Occipital lobe (tissue), 3 donors: ENCODE data around the gene COQ10B. TPM values are rescaled to one million over a fixed set of nuclear protein-coding genes. Genes with fewer than 3 reads are reported as not detected.

Experiments used
- DNase-seq: peaks from one replicate; lab custom pipeline; 2025; lab: John Stamatoyannopoulos, UW
- small RNA-seq: library from RNA; depleted of rRNA; stranded (forward); fragments of <200 nt; gene quantifications from one replicate; pipeline ENCODE3, GENCODE V24; 2014
- total RNA-seq: library from RNA; depleted of rRNA; stranded (reverse); fragments of >200 nt; gene quantifications from one replicate; pipeline ENCODE4 v1.2.3, GENCODE V29; 2014

The COQ10B gene
- total RNA-seq, 1 donor from 2014 or later, result 31.7 TPM

- DNase-seq, result no peak
Observed at GRCh38 chr2:197500503-197501131, 47.3 kb downstream of the COQ10B start.

DNA sequence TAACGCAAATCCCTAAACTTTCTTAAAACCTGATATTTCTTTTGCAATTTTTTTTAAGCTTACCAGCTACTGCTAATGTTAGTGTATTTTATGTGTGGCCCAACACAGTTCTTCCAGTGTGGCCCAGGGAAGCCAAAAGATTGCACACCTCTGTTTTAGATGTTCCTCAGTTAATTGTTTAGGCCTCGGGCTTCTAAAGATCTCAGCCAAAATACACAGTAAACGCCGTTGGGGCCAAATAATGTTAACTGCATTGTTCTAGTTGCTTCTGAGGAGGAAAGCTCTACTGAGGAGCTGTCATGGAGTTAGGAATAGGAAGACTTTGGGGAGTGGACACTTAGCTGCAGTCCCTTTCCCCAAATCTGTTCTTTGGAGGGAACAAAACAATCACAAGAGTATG, 48.8 kb downstream of the COQ10B start:
- DNase-seq, result no peak

GRCh38 chr2:197502685-197503084, 49.3 kb downstream of the COQ10B start:
- DNase-seq, result no peak

- DNase-seq, result no peak
Observed at GRCh38 chr2:197504000-197504399, 50.6 kb downstream of the COQ10B start.

DNA sequence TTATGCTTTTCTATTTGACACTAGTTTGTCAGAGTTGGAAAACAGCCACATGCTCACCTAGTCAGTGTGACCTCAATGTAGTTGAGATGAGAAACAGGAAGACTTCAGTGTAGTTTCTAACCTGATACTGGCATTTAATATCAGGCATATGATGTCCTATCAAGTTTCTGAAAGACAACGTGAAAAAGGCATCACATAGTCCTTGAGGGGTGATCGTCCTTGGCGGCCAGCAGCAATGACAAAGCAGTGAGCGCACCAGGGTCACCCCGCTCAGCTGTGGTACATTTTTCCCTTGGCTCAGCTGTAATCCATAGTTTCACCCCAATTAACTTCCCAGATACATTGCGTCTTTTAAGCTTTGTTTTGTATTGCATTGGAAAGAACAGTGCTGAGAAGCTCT, 51.2 kb downstream of the COQ10B start:
- no peak for DNase-seq

GRCh38 chr2:197506658-197507057, 53.3 kb downstream of the COQ10B start:
- no peak for DNase-seq

- DNase-seq, result no peak
Observed at GRCh38 chr2:197513915-197514314, 60.6 kb downstream of the COQ10B start.

DNA sequence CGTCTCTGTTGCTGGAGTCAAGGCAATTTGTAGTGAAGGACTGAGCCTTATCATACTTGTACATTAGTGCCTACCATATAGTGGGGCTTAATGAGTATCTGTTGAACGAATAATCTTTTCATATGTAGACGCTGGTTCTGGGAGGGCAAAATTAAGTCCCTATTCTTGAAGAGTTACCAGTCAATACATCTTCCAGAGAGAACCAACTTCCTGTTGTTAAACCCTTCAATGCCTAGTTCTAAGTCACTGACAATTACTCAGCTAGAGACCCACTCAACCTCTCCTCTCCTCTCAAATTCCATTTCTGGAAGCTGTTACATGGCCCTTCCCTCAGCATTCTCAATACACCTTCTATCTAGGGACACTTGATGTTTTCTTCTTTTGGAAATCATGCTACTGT, 61.4 kb downstream of the COQ10B start:
- no peak for DNase-seq

GRCh38 chr2:197515315-197515738, 62.0 kb downstream of the COQ10B start:
- DNase-seq, result peak; percentile 18

DNA sequence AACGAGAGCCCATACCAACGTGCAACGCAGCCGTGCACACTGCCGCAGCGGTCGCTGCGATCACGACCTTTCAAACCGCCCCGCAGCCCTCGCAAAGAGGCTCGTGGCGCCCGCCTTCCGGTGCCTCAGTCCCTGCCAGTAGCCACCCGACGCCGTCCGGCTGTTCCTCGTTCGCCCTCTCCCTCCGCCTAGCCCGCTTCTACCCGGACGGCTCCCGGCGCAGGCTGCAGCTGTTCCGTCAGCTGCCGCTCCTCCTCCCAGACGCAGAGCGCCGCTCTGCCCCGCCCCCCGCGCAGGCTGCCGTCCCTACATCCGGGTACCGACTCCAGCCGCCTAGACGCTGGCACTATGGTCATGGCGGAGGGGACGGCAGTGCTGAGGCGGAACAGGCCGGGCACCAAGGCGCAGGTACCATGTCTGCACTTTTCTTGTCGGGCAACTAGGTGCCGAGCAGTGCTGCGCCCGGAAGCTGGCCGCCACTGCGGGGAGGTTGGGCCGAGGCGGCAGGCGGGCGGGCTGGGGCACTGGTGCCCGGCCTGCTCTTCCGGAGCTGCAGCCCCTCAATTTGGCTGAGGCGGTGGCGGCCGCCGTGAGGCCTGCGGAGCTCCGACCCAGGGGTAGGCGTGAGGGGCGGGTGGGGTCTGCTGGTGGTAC, 62.5 kb downstream of the COQ10B start, which contains the start of gene MOB4:
Gene MOB4, plus strand, starts transcription at position 328 of the 654 bp plus-strand sequence. Its CDS starts 21 bp downstream, at position 349.
- peak; percentile 95 for DNase-seq

- no peak for DNase-seq
Observed at GRCh38 chr2:197516393-197516761, 63.0 kb downstream of the COQ10B start.

DNA sequence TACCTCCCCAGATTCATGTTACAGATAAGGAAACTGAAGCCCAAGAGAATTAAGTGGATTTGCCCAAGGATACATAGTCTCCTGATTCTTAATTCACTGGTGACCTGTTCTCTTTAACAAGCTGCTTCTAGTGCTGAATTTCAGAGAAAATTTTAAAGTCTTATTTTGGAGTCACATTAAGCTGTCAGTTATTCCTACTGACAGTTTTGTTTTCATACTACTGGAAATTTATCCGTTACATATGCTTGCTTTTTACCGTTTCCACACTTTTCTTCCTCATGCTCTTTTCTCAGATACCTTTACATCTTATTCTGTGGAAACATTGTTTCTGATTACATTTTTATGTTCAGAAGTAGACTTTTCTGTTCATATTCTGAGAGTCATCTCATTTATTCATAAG, 63.8 kb downstream of the COQ10B start:
- DNase-seq, result no peak

Small RNA genes lying within 50 kb of the gene (small RNA-seq; reads per million reads assigned to genes)
- gene RF00394, result not detected
- gene RNU6-1029P, result not detected

Other genes with a start within 250 kb of the COQ10B start
- gene ANKRD44, start 142.8 kb upstream of the COQ10B start, total RNA-seq, result 170 TPM
- 394 TPM for gene SF3B1, start 18.5 kb upstream of the COQ10B start, total RNA-seq
- 158 TPM for gene HSPD1, start 46.3 kb downstream of the COQ10B start, total RNA-seq
- 63.3 TPM for gene HSPE1, start 46.8 kb downstream of the COQ10B start, total RNA-seq
- gene MOB4, start 62.5 kb downstream of the COQ10B start, total RNA-seq, result 101 TPM
- 29.9 TPM for gene RFTN2, start 222.0 kb downstream of the COQ10B start, total RNA-seq